Femur (tissue), 1 donor: ENCODE measurements around the gene SAG.
"Not testable (repeated sequence)": the region's sequence is repeated elsewhere in the genome, so short reads cannot be mapped to it uniquely, and the experiment has no call there.

Experiments used
- DNase-seq: peaks from one replicate; pipeline ENCODE4 v3.0.0-alpha.2; 2017

Gene SAG

GRCh38 chr2:233332125-233332524, 24.5 kb downstream of the SAG start:
- no peak for DNase-seq

DNA sequence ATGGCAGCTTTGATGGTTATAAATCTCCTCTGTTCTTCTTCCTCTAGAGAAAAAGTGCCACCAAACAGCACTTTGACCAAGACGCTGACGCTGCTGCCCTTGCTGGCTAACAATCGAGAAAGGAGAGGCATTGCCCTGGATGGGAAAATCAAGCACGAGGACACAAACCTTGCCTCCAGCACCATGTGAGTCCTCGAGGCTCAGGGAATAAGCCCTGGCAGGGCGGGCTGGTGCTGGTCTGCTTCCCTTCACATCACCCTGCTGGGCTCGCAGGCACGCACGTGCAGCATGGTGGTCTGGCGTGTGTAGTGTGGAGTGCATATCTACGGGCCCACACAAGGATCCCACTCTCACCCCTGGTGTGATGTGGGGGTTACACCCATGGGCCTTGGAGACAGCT, 27.3 kb downstream of the SAG start:
- DNase-seq, result no peak

- not testable (repeated sequence) for DNase-seq
Observed at GRCh38 chr2:233336091-233336490, 28.5 kb downstream of the SAG start.

DNA sequence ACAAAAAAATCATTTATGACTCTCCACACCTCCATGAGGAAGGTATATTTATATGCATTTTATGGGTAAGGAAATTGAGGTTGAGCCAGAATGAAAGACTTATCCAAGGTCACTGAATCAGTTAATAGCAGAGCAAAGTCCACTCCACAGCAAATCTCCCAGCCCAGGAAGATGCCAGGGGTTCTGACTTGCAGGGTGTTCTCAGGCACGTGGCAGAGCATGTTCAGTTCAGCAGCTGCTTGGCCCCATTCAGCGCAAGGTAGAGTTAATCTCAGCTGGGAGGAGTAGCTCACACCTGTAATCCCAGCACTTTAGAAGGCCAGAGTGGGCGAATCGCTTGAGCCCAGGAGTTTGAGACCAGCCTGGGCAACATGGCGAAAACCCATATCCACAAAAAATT, 28.9 kb downstream of the SAG start:
- DNase-seq, result no peak

GRCh38 chr2:233338046-233338445, 30.4 kb downstream of the SAG start:
- DNase-seq, result no peak

DNA sequence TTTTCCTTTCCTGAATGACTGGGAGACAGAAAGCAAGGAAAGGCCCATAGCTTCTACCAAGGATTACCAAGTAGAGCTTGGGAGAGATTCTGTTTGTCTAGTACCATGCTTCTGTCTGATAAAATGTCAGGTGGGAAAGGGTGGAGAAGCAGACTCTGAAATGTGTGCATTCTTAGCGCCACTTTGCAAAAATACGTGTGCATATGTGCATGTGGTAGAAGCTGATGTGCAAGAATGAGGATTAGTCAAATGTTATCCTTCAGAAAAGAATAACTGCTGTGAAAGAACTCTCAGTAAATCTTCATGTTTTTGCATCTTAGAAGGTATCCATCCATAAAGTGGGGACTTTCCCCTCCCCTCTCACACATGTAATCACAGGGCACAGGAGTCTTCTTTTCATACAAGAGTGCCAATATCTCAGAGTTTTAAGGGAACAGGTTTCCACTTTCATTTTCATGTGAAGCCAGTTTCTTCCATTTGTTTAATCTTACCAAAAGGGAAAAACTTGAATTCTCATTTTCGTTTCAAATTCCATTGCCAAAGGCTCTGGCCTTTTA, 31.3 kb downstream of the SAG start:
- DNase-seq, result no peak

GRCh38 chr2:233339427-233339826, 31.8 kb downstream of the SAG start:
- no peak for DNase-seq

- no peak for DNase-seq
Observed at GRCh38 chr2:233341296-233341695, 33.7 kb downstream of the SAG start.

DNA sequence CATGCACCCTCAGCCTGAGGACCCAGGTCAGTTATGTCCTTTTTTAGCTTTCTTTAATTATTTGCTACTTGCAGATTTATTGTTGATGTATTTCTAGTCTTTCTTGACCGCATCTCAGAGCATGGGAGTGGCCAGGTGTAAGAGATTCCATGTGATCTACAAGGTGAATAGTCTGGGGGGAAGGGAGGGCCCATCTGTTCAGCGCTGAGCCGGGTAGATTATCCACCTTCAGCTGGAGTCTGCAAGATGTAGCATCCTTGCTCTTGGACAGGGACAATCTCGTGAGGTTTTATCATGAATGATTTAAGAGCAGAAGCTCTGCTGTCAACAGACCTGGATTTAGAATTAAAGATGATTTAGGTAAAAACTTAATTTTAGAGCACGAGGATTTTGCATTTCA, 34.7 kb downstream of the SAG start:
- DNase-seq, result no peak

DNA sequence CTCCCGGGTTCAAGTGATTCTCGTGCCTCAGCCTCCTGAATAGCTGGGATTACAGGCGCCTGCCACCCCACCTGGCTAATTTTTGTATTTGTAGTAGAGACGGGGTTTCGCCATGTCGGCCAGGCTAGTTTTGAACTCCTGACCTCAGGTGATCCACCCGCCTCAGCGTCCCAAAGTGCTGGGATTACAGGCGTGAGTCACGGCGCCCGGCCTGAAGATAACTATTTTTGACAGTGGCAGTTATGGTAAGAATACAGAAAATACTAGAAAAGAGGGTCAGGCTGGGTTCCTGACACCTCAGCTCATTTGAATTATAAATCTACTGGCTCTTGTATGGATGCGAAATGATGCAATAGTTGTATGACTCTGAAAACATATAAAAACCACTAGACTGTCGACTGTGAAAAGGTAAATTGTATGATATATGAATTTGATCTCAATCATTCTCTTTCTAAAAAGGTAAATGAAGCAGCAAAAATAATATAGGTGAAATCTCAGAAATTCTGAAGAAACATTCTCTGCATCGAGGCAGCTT, 35.6 kb downstream of the SAG start:
- no peak for DNase-seq

DNA sequence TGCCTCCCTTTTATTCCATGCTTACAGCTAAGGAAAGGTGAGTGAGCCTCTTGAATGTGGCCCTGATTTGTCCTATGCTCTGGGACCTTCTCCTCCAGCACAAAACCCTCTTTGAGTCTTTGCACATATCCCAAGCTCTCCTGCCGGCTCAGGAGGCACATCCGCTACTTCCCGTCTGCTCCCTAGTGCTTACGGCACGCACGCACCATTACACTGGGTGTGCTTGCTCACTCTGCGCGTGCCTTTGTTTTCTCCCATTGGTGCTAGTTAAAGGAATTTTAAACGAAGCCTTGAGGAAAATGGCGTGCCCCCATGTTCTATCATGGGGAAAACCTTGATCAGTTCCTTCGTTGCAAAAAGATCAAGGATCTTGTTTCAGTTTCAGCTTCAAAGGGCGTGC, 38.8 kb downstream of the SAG start:
- no peak for DNase-seq

DNA sequence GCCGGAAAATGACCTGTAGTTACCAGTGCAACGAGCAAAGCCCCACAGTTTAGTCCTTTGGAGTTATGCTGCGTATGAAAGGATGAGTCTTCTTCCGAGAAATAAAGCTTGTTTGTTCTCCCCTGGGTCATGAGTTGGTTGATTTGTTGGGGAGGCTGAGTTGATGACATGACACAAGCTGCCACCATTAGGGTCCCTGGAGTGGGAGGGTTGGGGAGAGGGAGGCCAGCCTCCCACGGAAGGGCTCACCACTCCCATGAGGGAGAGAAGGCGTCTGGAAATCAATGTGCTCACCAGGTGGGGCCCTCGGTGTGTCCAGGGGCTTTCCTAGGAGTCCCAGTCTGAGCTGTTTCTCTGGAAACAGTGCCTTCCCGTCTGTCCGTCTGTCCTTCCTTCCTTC, 39.3 kb downstream of the SAG start:
- DNase-seq, result no peak

- peak; percentile 76 for DNase-seq
Observed at GRCh38 chr2:233349005-233349998, 41.7 kb downstream of the SAG start.

DNA sequence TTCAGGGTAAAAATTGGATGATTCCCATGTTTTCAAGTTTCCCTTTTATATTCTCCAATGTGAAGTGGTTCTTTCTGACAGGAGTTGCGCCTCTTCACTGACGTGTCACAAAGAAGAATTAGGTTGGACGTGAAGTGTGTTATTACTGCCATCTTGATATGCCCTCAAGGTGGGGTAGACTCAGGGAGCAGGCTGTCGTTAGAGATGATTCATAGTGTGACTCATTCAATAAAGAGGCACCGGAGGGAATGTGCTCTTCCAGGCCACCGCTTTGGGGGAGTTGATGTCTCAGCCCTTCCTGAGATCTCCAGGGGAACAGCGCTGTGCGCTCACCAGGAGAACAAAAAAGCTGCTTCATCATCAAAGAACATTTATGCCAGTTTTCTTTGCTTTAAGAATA, 43.1 kb downstream of the SAG start:
- DNase-seq, result no peak

DNA sequence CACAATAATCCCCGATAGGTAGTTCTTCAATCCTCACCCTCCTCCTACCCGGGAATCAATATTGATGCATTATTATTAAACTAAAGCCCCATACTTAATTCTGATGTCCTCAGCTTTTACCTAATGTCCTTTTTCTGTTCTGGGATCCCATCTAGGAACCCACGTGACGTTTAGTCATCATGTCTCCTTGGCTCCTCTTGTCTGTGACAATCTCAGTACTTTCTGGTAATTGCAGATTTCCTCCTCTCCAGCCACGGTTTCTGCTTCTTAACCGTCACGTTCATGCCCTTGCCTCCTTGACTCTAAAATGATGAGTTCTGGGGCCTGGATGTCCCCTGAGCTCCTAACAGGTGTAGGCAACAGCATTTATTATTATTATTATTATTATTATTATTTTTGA, 43.8 kb downstream of the SAG start:
- no peak for DNase-seq

- DNase-seq, result no peak
Observed at GRCh38 chr2:233352141-233352842, 44.7 kb downstream of the SAG start.

DNA sequence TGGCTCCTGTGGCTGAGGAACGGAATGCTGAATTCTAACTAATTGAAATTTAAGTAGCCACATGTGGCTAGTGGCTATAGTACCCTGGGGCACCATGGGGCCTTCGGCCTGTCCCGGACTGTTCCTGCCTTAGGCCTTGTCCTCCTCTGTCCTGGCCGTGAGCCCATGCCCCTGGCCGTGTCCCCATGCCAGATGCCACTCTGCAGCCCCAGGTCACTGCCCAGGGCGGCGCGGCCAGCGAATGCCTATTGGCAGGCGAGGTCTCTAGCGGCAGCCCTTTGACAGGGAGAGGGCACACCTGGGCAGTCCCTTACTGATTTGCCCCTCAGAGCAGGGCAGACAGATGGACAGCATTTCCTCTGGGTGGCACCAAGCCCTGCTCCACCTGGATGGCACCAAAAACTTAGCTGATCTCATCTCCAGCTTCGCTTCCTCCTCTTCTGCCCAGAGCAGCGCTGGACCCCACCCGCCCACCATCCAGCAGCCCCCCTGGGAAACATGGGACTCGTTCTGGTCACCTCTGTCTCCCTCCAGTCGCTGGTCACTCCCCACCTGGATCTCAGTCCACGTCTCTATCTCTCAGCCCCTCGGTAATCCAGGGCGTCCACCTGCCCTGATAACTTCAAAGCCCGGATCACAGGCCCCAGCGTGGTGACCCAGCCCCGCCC, 45.6 kb downstream of the SAG start:
- no peak for DNase-seq

DNA sequence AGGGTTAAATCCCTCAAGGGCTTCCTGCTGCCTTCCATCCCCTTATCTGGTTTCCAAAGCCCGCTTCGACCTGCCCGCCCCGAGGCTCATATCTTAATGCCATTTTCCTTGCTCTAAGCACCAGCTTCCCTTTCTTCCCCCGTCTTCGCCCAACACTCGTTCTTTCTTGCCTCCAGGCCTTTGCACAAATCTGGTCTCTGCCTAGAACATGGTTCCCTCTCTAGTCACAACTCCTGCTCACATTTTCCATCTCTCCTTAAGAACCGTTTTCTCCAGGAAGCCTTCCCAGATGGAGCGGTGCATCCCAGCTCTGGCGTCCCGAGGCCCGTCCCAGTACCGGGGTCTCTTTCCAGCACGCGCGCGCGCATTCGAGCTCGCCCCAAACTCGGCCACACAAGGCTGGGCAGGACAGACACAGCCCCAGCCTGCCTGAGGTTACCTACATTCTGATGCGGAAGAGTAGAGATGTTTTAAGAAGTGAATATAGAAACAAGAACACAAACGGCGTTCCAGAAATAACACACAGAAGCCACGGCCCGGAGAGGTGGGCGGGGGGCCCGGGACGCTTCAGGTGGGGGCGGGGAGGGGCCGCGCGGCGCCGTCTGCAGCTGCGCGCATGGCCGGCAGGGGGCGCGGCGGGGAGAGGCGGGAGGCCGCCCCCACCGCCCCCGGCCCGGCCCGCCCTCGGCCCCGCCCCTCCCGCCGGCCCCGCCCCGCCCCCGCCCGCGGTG, 46.3 kb downstream of the SAG start, which contains the start of gene DGKD:
DGKD (plus strand) TSS at position 726 of the 731 bp plus-strand sequence. CDS start 25 bp downstream, outside the sequence.
- peak; percentile 84 for DNase-seq

GRCh38 chr2:233354500-233354924, 46.9 kb downstream of the SAG start:
- DNase-seq, result no peak

DNA sequence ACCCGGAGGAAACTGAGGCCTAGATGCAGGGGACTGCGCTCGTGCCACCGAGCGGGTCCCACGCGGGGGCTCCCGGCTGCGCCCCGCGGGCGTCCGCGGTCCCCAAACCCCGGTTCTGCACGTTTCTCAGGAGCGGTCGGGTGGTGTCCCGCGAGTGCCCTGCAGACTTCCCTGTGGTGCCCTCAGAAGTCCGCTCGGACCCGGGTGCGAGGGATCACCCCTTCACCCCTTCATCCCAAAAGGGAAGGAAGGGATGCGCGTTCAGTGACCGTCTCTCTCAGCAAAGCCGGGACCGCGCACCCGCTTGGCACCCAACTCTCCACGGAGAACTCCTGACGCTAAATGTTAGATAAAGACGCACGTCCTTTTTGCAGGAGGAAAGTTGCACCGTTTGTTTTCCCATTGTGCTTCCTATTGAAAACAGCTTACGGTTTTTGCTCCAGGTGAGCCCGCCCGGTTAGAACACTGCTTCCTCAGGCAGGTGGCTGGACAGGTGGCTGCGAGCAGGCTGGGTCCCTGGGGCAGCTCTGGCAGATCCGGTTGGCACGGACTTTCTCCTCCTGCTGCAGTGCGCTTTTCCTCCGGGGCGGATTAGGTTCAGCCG, 47.5 kb downstream of the SAG start:
- DNase-seq, result no peak

- no peak for DNase-seq
Observed at GRCh38 chr2:233355916-233356315, 48.3 kb downstream of the SAG start.
